Hematopoietic multipotent progenitor cell treated with erythropoietin and hydrocortisone succinate and interleukin-3 and kit ligand, for 4 days (in vitro differentiated cells): ENCODE results near the gene CBFA2T2.
"Not testable (repeated sequence)": the region's sequence is repeated elsewhere in the genome, so short reads cannot be mapped to it uniquely, and the experiment has no call there.

Experiments used
- DNase-seq: peaks from one replicate; pipeline ENCODE4 v3.0.0-alpha.2; 2015

CBFA2T2 gene

GRCh38 chr20:33508015-33508414 lies 18.1 kb downstream of the CBFA2T2 start:
- not testable (repeated sequence) for DNase-seq

DNA sequence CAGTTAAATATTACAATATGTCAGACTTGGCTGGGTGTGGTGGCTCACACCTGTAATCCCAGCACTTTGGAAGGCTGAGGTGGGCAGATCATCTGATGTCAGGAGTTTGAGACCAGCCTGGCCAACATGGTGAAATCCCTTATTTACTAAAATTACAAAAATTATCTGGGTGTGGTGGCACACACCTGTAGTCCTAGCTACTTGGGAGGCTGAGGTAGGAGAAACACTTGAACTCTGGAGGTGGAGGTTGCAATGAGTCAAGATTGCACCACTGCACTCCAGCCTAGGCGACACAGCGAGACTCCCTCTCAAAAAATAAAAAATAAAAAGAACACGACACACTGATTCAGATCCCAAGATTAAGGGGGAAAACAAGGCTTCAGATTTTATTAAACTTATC lies 19.2 kb downstream of the CBFA2T2 start:
- not testable (repeated sequence) for DNase-seq

- not testable (repeated sequence) for DNase-seq
Measured at GRCh38 chr20:33511876-33512275, 22.0 kb downstream of the CBFA2T2 start.

GRCh38 chr20:33515569-33516216 lies 25.8 kb downstream of the CBFA2T2 start:
- DNase-seq: peak; percentile 16

DNA sequence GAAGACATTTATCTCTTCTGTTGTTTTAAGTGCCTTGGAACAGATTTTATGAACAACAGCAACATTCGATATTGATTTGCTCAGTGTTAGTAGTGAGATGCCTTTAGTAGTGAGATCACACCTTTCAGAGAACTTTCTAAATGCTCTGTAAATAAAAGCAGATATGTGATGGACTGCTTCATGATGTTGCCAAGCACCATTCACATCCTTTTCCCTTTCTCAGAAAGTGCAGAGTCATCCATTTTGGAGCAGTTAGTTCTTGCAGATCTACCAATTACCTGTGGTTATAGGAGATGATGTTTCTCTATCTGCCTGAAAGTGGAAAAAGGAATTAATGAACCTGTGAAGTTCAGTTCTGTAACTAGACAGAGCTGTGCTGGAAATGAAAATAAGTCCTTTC lies 27.0 kb downstream of the CBFA2T2 start:
- peak; percentile 12 for DNase-seq

GRCh38 chr20:33518071-33518470 lies 28.2 kb downstream of the CBFA2T2 start:
- DNase-seq: no peak

DNA sequence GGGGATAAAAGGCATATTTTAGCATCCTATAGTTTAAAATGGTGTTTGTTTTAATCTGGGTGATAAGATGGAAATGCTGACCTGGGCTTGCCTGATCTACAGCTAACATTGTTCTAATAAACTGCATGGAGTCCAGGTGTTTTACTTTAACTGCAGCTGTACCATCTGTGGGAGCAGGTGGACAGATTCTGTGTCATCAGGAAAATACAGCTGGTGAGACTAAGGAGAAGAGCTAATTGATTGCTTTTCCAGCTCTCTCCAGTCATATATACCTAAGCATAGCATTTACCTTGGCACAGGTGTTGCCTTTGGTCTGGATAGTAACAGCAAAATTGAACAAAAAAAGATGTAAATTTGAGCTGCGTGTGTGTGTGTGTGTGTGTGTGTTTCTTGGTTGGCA lies 31.6 kb downstream of the CBFA2T2 start:
- DNase-seq: no peak

- DNase-seq: no peak
Measured at GRCh38 chr20:33522256-33522820, 32.4 kb downstream of the CBFA2T2 start.

GRCh38 chr20:33524261-33524660 lies 34.4 kb downstream of the CBFA2T2 start:
- DNase-seq: peak; percentile 11

DNA sequence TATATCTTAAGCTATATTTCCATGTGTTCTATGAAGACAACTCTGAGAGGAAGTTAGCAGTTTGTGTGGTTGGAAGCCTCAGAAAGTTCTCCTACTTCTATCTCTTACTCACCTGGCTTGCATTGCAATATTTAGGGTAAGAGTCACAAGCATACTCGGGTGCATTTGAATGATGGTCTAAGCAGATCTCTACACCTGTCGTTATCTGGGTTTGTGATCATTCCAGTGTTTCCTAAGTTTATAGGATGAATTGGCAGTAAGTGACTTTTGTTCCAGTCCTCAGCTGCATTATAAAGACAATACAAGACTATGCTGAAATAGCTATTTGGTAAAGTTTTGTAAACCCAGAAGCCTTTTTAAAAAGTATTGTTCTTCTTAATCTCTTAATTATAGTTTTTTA lies 36.9 kb downstream of the CBFA2T2 start:
- DNase-seq: no peak

- DNase-seq: no peak
Measured at GRCh38 chr20:33531047-33531877, 41.4 kb downstream of the CBFA2T2 start.

- DNase-seq: no peak
Measured at GRCh38 chr20:33531885-33532284, 42.0 kb downstream of the CBFA2T2 start.

DNA sequence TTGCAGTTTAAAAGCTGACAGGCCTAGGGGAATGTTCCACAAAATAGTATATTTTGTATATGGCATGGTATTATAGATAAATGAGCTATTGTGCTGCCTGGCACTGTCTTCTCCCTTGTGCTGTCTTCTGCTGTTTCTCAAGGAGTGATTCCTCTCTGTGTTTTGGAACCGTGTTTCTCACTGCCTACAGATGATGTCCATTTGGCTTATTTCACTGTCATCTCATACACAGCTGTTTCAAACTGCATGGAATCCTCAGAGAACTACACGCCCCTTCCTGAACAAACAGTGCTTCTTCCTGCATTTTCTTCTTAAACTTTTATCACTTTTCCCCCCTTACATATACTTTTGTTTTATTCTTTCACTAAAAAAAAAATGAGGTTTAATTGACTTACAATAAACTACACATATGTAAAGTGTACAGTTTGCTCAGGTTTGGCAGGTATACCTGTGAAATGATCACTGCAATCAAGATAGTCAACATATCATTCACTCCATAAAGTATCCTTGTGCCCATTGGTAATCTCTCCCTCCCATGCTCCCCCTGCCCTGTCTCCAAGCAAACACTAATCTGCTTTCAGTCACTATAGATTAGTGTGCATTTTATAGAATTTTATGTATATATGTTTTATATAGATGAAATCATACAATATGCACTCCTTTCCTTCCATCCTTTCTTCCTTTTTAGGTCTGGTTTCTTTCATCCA lies 43.0 kb downstream of the CBFA2T2 start:
- no peak for DNase-seq

GRCh38 chr20:33535717-33536116 lies 45.8 kb downstream of the CBFA2T2 start:
- not testable (repeated sequence) for DNase-seq

- DNase-seq: no peak
Measured at GRCh38 chr20:33537608-33538007, 47.7 kb downstream of the CBFA2T2 start.

DNA sequence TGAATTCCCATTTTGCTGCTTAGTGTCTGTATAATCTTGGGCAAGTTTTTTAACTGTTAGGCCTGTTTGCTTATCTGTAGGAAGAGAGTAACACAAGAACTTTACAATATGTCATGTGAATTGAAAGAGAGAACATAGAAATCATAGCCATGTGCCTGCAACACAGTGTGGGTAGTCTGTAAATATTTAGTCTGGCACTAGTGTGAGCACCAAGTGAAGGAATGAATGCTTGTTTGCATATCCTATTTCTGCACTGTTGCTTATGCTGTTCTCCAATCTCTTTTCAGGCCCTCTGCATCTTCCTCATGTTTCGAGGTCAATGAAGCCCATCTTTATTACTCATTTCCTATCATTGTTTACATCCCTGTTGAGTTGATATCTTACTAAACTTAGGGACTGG lies 49.2 kb downstream of the CBFA2T2 start:
- no peak for DNase-seq

GRCh38 chr20:33540427-33540826 lies 50.5 kb downstream of the CBFA2T2 start:
- DNase-seq: no peak

GRCh38 chr20:33541074-33541473 lies 51.2 kb downstream of the CBFA2T2 start:
- no peak for DNase-seq

DNA sequence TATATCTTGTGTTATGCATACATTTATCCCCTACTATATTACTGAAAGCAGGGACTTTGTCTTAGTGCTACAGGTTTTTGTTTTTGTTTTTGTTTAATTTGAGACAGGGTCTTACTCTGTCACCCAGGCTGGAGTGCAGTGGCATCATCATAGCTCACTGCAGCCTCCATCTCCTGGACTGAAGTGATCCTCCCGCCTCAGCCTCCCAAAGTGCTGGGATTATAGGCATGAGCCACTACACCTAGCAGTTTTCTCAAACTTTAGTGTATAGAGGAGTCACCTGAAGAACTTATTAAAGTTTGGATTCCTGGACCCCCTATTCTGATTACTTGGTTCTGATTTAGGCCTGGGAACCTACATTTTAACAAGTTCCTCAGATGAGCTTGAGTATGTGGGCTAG lies 51.9 kb downstream of the CBFA2T2 start:
- DNase-seq: no peak

- no peak for DNase-seq
Measured at GRCh38 chr20:33545763-33546162, 55.9 kb downstream of the CBFA2T2 start.

DNA sequence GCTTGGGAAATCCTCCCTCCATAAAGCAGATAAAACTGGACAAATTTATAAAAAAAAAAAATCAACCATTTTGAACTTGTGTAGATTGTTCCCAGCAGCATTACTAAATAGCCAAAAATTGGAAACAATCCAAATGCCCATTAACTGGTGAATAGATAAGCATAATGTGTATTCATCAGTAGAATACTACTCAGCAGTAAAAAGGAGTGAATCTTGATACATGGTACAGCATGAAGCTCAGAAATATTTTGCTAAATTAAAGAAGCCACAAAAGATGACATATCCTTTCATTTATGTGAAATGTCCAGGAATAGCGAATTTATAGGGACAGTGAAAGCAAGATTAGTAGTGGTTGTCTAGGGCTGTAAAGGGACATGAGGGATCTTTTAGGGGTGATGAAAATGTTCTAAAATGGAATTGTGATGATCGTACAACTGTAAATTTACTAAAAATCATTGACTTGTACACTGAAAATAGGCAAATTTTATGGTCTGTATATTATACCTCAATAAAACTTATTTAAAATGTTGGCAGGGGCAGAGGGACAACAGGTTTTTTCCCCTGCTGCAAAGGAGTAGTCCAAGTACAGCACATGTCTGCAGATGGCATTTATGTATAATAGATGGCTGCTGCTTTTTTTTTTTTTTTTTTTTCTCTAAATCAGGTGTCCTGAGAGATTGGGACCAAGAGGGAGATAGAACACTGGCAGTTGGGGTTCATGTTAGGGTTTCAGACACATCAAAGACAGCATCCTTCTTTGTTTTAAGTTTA lies 59.5 kb downstream of the CBFA2T2 start:
- peak; percentile 12 for DNase-seq

GRCh38 chr20:33551778-33552177 lies 61.9 kb downstream of the CBFA2T2 start:
- DNase-seq: no peak

DNA sequence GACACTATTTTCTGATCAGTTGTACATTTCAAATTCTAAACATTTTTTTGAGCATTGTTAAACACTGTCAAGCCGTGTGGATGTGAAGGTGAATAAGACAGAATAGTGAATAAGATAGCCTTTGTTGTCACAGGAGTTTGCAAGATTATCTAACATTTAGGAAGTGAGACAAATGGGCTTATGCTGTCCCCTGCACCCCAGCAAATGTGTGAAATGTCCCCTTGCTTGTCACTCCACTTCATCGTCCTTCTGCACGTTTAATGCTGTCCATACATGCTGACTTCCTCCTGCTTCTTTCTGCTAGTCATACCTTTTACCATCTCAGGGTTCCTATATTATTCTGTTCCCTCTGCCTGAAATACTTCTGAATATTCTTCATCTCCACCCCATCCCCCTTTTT lies 62.6 kb downstream of the CBFA2T2 start:
- no peak for DNase-seq
